K562 (cell line): ENCODE data around the gene TAF1D. TPM values are rescaled to one million over a fixed set of nuclear protein-coding genes. Genes with fewer than 3 reads are reported as not detected.

Experiments used
- ARHGAP35 ChIP-seq: fragments of 450-650 bp; IDR thresholded peaks from 2 replicates; pipeline ENCODE4 v1.6.1; 2018; ENCODE audit not compliant: partially characterized antibody
- GTF2E2 ChIP-seq: fragments of 200-800 bp; sonication (Bioruptor generic); IDR thresholded peaks from 2 replicates; pipeline ENCODE4 v1.6.1; 2016; ENCODE audit warnings: missing genetic modification characterization, missing compliant biosample characterization
- MED1 ChIP-seq: sonication (generic); formaldehyde crosslinking; IDR thresholded peaks from 2 replicates; pipeline ENCODE4 v1.8.1; 2023; ENCODE audit warnings: missing genetic modification reagents, borderline replicate concordance
- RAD51 ChIP-seq: fragments of 450-650 bp; IDR thresholded peaks from 2 replicates; pipeline ENCODE4 v1.7.1; 2016; ENCODE audit warnings: low read depth, mild to moderate bottlenecking, borderline replicate concordance
- SIN3A ChIP-seq, 2 experiments: fragments of 150-350 bp in 1 of 2; IDR thresholded peaks; 2 replicates each; pipeline ENCODE4 v1.6.1; 2011 to 2016; ENCODE audit warnings: borderline replicate concordance in 2 of 2, low read depth in 2 of 2, low read length in 2 of 2, mild to moderate bottlenecking in 2 of 2, moderate library complexity in 2 of 2; ENCODE audit not compliant: control insufficient read depth in 1 of 2
- SMARCA5 ChIP-seq: fragments of 450-650 bp; IDR thresholded peaks from 2 replicates; pipeline ENCODE4 v1.6.1; 2016
- TRIM28 ChIP-seq: fragments of 450-650 bp; IDR thresholded peaks from 2 replicates; pipeline ENCODE4 v1.6.1; 2017
- ZC3H11A ChIP-seq: IDR thresholded peaks from 2 replicates; pipeline ENCODE4 v1.6.1; 2012; ENCODE audit warnings: low read depth, low read length, improper control_type of control experiment
- ZNF184 ChIP-seq: sonication (generic); formaldehyde crosslinking; IDR thresholded peaks from 2 replicates; pipeline ENCODE4 v1.5.0; 2020; ENCODE audit warnings: missing genetic modification reagents
- ZNF77 ChIP-seq: fragments of 250-450 bp; sonication (Bioruptor Pico); IDR thresholded peaks from 2 replicates; pipeline ENCODE4 v1.5.0; 2020
- polyA plus RNA-seq, 8 experiments: library from polyadenylated mRNA; depleted of rRNA in 4 of 8; stranded (reverse) in 5 of 8; unstranded in 3 of 8; fragments of >200 nt; fragmentation: Nextera tagmentation in 2 of 8; fragmentation: Illumina TruSeq in 1 of 8; extraction: Ambion mirVana in 2 of 8; extraction: Trizol in 1 of 8; gene quantifications; 2 replicates each; pipeline versions ENCODE4 v1.2.1 to v1.2.3, GENCODE V29; 2011 to 2014; ENCODE audit warnings: inconsistent platforms in 1 of 8, missing spikeins in 1 of 8
- total RNA-seq, 7 experiments: library from RNA; depleted of rRNA in 6 of 7; stranded (reverse); fragments of >200 nt in 6 of 7; fragmentation: Illumina TruSeq in 2 of 7; extraction: Trizol in 2 of 7; gene quantifications; 2 replicates each; pipeline versions ENCODE4 v1.2.1 to v1.2.3, GENCODE V29; 2011 to 2021; ENCODE audit warnings: low replicate concordance in 1 of 7
- TF ChIP-seq, protein P1 (sequence below): fragments of 250-450 bp; sonication (Bioruptor Pico); IDR thresholded peaks from 2 replicates; pipeline ENCODE4 v1.8.0; 2021; ENCODE audit warnings: moderate library complexity, mild to moderate bottlenecking, inconsistent platforms
- TF ChIP-seq, protein P2 (sequence below): fragments of 200-800 bp; sonication (Bioruptor generic); IDR thresholded peaks from 2 replicates; pipeline ENCODE4 v1.6.1; 2017; ENCODE audit warnings: missing genetic modification characterization, missing compliant biosample characterization
- TF ChIP-seq, protein P3 (sequence below): fragments of 450-650 bp; IDR thresholded peaks from 2 replicates; pipeline ENCODE4 v1.6.1; 2016; ENCODE audit warnings: missing biosample characterization, missing genetic modification characterization
- TF ChIP-seq, protein P4 (sequence below), 3 experiments: IDR thresholded peaks in 2 of 3; conservative IDR thresholded peaks in 1 of 3; 2 replicates each; pipeline ENCODE4 v1.5.1; 2011 to 2012; ENCODE audit warnings: low read length in 3 of 3, mild to moderate bottlenecking in 3 of 3, control low read depth in 2 of 3, improper control_type of control experiment in 1 of 3, inconsistent platforms in 1 of 3, low read depth in 1 of 3, mixed read lengths in 1 of 3, moderate library complexity in 1 of 3; ENCODE audit not compliant: insufficient read depth in 2 of 3
- TF ChIP-seq, protein P5 (sequence below): fragments of 450-650 bp; formaldehyde crosslinking; IDR thresholded peaks from 2 replicates; pipeline ENCODE4 v1.4.0; 2022; ENCODE audit warnings: missing genetic modification characterization
- TF ChIP-seq, protein P6 (sequence below): IDR thresholded peaks from 3 replicates; pipeline ENCODE4 v1.6.1; 2011; ENCODE audit warnings: borderline replicate concordance, mild to moderate bottlenecking, moderate library complexity; ENCODE audit not compliant: insufficient read length; ENCODE audit errors: extremely low read depth
- TF ChIP-seq, protein P7 (sequence below): sonication (generic); formaldehyde crosslinking; IDR thresholded peaks from 2 replicates; pipeline ENCODE4 v1.8.0; 2022; ENCODE audit warnings: mild to moderate bottlenecking, missing genetic modification reagents

The TAF1D gene
- total and polyA plus RNA-seq, 9 of the 15 experiments (the other 6 are each of a cell fraction or from before 2014, with no cell fraction given): 122 to 347 (median 250) TPM

DNA sequence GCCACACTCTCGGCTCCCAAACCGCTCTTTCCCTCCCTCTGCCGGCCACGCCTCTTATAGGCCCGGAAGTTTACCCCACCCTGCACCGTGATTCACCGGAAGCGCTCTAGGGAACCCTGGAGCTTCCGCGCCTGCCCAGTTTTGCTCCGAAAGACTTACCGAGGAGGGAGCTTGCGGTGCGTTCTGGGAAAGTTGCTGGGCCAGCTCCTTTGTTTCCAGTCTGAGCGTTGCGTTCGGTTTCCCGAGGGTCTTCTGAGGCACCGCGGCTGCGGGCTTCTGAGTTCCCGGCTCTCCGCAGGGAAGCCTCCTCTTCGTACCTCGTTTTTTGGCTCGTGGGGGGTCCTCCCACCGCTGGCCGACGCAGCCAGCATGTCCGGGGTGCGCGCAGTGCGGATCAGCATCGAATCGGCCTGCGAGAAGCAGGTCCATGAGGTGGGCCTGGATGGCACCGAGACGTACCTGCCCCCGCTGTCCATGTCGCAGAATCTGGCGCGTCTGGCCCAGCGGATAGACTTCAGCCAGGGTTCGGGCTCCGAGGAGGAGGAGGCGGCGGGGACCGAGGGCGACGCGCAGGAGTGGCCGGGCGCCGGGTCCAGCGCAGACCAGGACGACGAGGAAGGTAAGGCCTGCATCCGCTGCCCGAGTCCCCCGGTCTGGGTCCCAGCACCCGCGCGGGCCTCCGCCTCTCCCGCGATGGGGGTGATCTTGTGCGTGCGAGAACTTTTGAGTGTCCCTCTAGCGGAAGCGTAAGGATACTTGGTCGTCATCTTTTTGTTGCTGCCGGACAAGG, 43.0 kb upstream of the TAF1D start, which contains the start of gene MED17 (continued):
- TF ChIP-seq SIN3A (IDR thresholded peaks at IDR 0.05; ENCODE audit: borderline replicate concordance in 2 of 2, control insufficient read depth in 1 of 2, low read depth in 2 of 2, low read length in 2 of 2) (peak; percentile 8 to 49; a peak in 1 of 4 replicates), ARHGAP35 (no peak), GTF2E2 (peak; percentile 76; the same call in 1 of the 2 replicates), SMARCA5 (no peak), RAD51 (no peak), ZC3H11A (no peak), MED1 (CRISPR knock-in tag) (no peak), ZNF184 (CRISPR knock-in tag) (no peak), ZNF77 (CRISPR knock-in tag) (no peak), TRIM28 (no peak)
- TF ChIP-seq, protein P1, sequence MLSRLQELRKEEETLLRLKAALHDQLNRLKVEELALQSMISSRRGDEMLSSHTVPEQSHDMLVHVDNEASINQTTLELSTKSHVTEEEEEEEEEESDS (CRISPR knock-in tag): no peak
- TF ChIP-seq, protein P2, sequence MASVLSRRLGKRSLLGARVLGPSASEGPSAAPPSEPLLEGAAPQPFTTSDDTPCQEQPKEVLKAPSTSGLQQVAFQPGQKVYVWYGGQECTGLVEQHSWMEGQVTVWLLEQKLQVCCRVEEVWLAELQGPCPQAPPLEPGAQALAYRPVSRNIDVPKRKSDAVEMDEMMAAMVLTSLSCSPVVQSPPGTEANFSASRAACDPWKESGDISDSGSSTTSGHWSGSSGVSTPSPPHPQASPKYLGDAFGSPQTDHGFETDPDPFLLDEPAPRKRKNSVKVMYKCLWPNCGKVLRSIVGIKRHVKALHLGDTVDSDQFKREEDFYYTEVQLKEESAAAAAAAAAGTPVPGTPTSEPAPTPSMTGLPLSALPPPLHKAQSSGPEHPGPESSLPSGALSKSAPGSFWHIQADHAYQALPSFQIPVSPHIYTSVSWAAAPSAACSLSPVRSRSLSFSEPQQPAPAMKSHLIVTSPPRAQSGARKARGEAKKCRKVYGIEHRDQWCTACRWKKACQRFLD (CRISPR knock-in tag): no peak
- TF ChIP-seq, protein P3, sequence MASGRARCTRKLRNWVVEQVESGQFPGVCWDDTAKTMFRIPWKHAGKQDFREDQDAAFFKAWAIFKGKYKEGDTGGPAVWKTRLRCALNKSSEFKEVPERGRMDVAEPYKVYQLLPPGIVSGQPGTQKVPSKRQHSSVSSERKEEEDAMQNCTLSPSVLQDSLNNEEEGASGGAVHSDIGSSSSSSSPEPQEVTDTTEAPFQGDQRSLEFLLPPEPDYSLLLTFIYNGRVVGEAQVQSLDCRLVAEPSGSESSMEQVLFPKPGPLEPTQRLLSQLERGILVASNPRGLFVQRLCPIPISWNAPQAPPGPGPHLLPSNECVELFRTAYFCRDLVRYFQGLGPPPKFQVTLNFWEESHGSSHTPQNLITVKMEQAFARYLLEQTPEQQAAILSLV (tag): no peak
- TF ChIP-seq, protein P4, sequence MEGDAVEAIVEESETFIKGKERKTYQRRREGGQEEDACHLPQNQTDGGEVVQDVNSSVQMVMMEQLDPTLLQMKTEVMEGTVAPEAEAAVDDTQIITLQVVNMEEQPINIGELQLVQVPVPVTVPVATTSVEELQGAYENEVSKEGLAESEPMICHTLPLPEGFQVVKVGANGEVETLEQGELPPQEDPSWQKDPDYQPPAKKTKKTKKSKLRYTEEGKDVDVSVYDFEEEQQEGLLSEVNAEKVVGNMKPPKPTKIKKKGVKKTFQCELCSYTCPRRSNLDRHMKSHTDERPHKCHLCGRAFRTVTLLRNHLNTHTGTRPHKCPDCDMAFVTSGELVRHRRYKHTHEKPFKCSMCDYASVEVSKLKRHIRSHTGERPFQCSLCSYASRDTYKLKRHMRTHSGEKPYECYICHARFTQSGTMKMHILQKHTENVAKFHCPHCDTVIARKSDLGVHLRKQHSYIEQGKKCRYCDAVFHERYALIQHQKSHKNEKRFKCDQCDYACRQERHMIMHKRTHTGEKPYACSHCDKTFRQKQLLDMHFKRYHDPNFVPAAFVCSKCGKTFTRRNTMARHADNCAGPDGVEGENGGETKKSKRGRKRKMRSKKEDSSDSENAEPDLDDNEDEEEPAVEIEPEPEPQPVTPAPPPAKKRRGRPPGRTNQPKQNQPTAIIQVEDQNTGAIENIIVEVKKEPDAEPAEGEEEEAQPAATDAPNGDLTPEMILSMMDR (IDR thresholded peaks at IDR 0.05 in 2 of 3, conservative IDR thresholded peaks at IDR 0.05 in 1 of 3; ENCODE audit: insufficient read depth in 2 of 3, low read depth in 1 of 3, low read length in 3 of 3): peak; percentile 47 to 59 (median 57)
- TF ChIP-seq, protein P5, sequence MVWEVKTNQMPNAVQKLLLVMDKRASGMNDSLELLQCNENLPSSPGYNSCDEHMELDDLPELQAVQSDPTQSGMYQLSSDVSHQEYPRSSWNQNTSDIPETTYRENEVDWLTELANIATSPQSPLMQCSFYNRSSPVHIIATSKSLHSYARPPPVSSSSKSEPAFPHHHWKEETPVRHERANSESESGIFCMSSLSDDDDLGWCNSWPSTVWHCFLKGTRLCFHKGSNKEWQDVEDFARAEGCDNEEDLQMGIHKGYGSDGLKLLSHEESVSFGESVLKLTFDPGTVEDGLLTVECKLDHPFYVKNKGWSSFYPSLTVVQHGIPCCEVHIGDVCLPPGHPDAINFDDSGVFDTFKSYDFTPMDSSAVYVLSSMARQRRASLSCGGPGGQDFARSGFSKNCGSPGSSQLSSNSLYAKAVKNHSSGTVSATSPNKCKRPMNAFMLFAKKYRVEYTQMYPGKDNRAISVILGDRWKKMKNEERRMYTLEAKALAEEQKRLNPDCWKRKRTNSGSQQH: no peak
- TF ChIP-seq, protein P6, sequence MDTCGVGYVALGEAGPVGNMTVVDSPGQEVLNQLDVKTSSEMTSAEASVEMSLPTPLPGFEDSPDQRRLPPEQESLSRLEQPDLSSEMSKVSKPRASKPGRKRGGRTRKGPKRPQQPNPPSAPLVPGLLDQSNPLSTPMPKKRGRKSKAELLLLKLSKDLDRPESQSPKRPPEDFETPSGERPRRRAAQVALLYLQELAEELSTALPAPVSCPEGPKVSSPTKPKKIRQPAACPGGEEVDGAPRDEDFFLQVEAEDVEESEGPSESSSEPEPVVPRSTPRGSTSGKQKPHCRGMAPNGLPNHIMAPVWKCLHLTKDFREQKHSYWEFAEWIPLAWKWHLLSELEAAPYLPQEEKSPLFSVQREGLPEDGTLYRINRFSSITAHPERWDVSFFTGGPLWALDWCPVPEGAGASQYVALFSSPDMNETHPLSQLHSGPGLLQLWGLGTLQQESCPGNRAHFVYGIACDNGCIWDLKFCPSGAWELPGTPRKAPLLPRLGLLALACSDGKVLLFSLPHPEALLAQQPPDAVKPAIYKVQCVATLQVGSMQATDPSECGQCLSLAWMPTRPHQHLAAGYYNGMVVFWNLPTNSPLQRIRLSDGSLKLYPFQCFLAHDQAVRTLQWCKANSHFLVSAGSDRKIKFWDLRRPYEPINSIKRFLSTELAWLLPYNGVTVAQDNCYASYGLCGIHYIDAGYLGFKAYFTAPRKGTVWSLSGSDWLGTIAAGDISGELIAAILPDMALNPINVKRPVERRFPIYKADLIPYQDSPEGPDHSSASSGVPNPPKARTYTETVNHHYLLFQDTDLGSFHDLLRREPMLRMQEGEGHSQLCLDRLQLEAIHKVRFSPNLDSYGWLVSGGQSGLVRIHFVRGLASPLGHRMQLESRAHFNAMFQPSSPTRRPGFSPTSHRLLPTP: no peak
- TF ChIP-seq, protein P7, sequence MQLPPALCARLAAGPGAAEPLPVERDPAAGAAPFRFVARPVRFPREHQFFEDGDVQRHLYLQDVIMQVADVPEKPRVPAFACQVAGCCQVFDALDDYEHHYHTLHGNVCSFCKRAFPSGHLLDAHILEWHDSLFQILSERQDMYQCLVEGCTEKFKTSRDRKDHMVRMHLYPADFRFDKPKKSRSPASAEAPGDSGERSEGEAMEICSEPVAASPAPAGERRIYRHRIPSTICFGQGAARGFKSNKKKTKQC (CRISPR knock-in tag): peak; percentile 91; the same call in 1 of the 2 replicates
